Globus pallidus (tissue), 1 donor: Measurements from ENCODE around the gene SEMA3B.
"Not testable (repeated sequence)": the region's sequence is repeated elsewhere in the genome, so short reads cannot be mapped to it uniquely, and the experiment has no call there.

ENCODE experiments used
- DNase-seq: peaks from one replicate; pipeline ENCODE4 v3.0.0-alpha.2; 2015; ENCODE audit warnings: low spot score

Gene SEMA3B

GRCh38 chr3:50272911-50273688, 4.2 kb downstream of the SEMA3B start:
- peak; percentile 90 for DNase-seq

- DNase-seq = no peak
Observed at GRCh38 chr3:50273689-50274065, 4.7 kb downstream of the SEMA3B start.

GRCh38 chr3:50274371-50275104, 5.6 kb downstream of the SEMA3B start:
- DNase-seq = no peak

- DNase-seq = no peak
Observed at GRCh38 chr3:50275141-50275995, 6.4 kb downstream of the SEMA3B start.

GRCh38 chr3:50275996-50276761, 7.2 kb downstream of the SEMA3B start:
- no peak for DNase-seq

GRCh38 chr3:50276762-50277101, 7.8 kb downstream of the SEMA3B start:
- no peak for DNase-seq

GRCh38 chr3:50278123-50278879, 9.4 kb downstream of the SEMA3B start:
- peak; percentile 85 for DNase-seq

- peak; percentile 68 for DNase-seq
Observed at GRCh38 chr3:50278880-50279224, 9.9 kb downstream of the SEMA3B start, which contains the start of gene LSMEM2. Gene LSMEM2, plus strand, starts transcription at chr3:50279087. Its CDS starts 27 bp downstream, at chr3:50279114.

GRCh38 chr3:50279255-50280016, 10.5 kb downstream of the SEMA3B start:
- DNase-seq = no peak

GRCh38 chr3:50284121-50284520, 15.2 kb downstream of the SEMA3B start:
- DNase-seq = not testable (repeated sequence)

- no peak for DNase-seq
Observed at GRCh38 chr3:50286322-50287227, 17.6 kb downstream of the SEMA3B start.

GRCh38 chr3:50287262-50287661, 18.3 kb downstream of the SEMA3B start:
- DNase-seq = no peak

GRCh38 chr3:50288387-50289007, 19.6 kb downstream of the SEMA3B start:
- no peak for DNase-seq

- no peak for DNase-seq
Observed at GRCh38 chr3:50289130-50289529, 20.2 kb downstream of the SEMA3B start.

- no peak for DNase-seq
Observed at GRCh38 chr3:50290161-50290641, 21.3 kb downstream of the SEMA3B start.

- DNase-seq = peak; percentile 98
Observed at GRCh38 chr3:50292159-50293078, 23.5 kb downstream of the SEMA3B start, which contains the start of gene IFRD2. Gene IFRD2, minus strand, starts transcription at chr3:50292429. Its CDS starts 155 bp downstream, at chr3:50292274.

- no peak for DNase-seq
Observed at GRCh38 chr3:50293079-50293801, 24.3 kb downstream of the SEMA3B start.
